Neural cell (in vitro differentiated cells): ENCODE results near the gene TNIP2. TPM values are rescaled to one million over a fixed set of nuclear protein-coding genes. Genes with fewer than 3 reads are reported as not detected.

Source experiments
- H2AFZ ChIP-seq: fragments of 200-600, 300-800 bp; sonication (generic), shearing (Covaris generic); 2 replicates; pipeline ENCODE4 v1.6.0; 2014; ENCODE audit warnings: low read depth, mild to moderate bottlenecking, antibody characterized with exemption, low read length, moderate library complexity
- H3F3A ChIP-seq: fragments of 200-600 bp; shearing (Covaris generic); 2 replicates; pipeline ENCODE4 v1.6.1; 2016; ENCODE audit warnings: mild to moderate bottlenecking, moderate library complexity, mixed read lengths, antibody characterized with exemption, low read length; ENCODE audit not compliant: insufficient read depth, poor library complexity, severe bottlenecking
- H3K27ac ChIP-seq: fragments of 200-600, 300-800 bp; sonication (generic), shearing (Covaris generic); 2 replicates; pipeline ENCODE4 v1.5.1; 2014; ENCODE audit warnings: mild to moderate bottlenecking, low read length, moderate library complexity
- H3K27me3 ChIP-seq: fragments of 300-800, 200-600 bp; sonication (generic), shearing (Covaris generic); 2 replicates; pipeline ENCODE4 v1.6.0; 2014; ENCODE audit warnings: mild to moderate bottlenecking, low read depth, low read length, moderate library complexity; ENCODE audit not compliant: insufficient read depth
- H3K36me3 ChIP-seq: fragments of 300-800, 200-600 bp; sonication (generic), shearing (Covaris generic); 2 replicates; pipeline ENCODE4 v1.5.1; 2014; ENCODE audit warnings: mild to moderate bottlenecking, antibody characterized with exemption, low read length, moderate library complexity; ENCODE audit not compliant: insufficient read depth
- H3K4me2 ChIP-seq: fragments of 300-800, 200-600 bp; sonication (generic), shearing (Covaris generic); 2 replicates; pipeline ENCODE4 v1.6.0; 2014; ENCODE audit warnings: mild to moderate bottlenecking, low read length
- H3K4me3 ChIP-seq: fragments of 300-800, 200-600 bp; sonication (generic), shearing (Covaris generic); 2 replicates; pipeline ENCODE4 v1.5.1; 2014; ENCODE audit warnings: mild to moderate bottlenecking, low read length, moderate library complexity
- H3K79me2 ChIP-seq: fragments of 200-600 bp; shearing (Covaris generic); replicated peaks from 2 replicates; pipeline ENCODE4 v1.6.0; 2014; ENCODE audit warnings: mild to moderate bottlenecking, low read length, moderate library complexity; ENCODE audit not compliant: insufficient read depth
- H3K9ac ChIP-seq: fragments of 300-800, 200-600 bp; sonication (generic), shearing (Covaris generic); 2 replicates; pipeline ENCODE4 v1.6.1; 2016; ENCODE audit warnings: mild to moderate bottlenecking, low read length, mixed read lengths
- H3K9me2 ChIP-seq: fragments of 200-600 bp; shearing (Covaris generic); 2 replicates; pipeline ENCODE4 v1.6.1; 2016; ENCODE audit warnings: mild to moderate bottlenecking, low read length, mixed read lengths; ENCODE audit not compliant: insufficient read depth
- H3K9me3 ChIP-seq: fragments of 200-600, 300-800 bp; sonication (generic), shearing (Covaris generic); 2 replicates; pipeline ENCODE4 v1.6.1; 2016; ENCODE audit warnings: mild to moderate bottlenecking, mixed run types, low read length, moderate library complexity, mixed read lengths
- H4K20me1 ChIP-seq: fragments of 200-600 bp; shearing (Covaris generic); 2 replicates; pipeline ENCODE4 v1.6.1; 2016; ENCODE audit warnings: mild to moderate bottlenecking, mixed run types; ENCODE audit not compliant: insufficient read depth
- EP300 ChIP-seq: fragments of 450-650 bp; conservative IDR thresholded peaks from 2 replicates; pipeline ENCODE4 v1.6.1; 2014; ENCODE audit warnings: antibody characterized with exemption, mild to moderate bottlenecking, moderate library complexity; ENCODE audit not compliant: poor library complexity, severe bottlenecking
- EZH2 ChIP-seq: fragments of 200-600, 300-800 bp; shearing (Covaris generic), sonication (generic); IDR thresholded peaks from 2 replicates; pipeline ENCODE4 v1.6.1; 2014; ENCODE audit warnings: antibody characterized with exemption, low read length, borderline replicate concordance, mild to moderate bottlenecking; ENCODE audit not compliant: insufficient read depth, poor library complexity, severe bottlenecking
- MXI1 ChIP-seq: fragments of 450-650 bp; conservative IDR thresholded peaks from 2 replicates; pipeline ENCODE4 v1.6.1; 2014; ENCODE audit warnings: antibody characterized with exemption, mild to moderate bottlenecking; ENCODE audit not compliant: poor library complexity, severe bottlenecking
- POLR2AphosphoS5 ChIP-seq: IDR thresholded peaks from 2 replicates; pipeline ENCODE4 v1.6.1; 2012
- RAD21 ChIP-seq: fragments of 450-650 bp; conservative IDR thresholded peaks from 2 replicates; pipeline ENCODE4 v1.6.1; 2014; ENCODE audit warnings: antibody characterized with exemption, mild to moderate bottlenecking, moderate library complexity
- SMC3 ChIP-seq: fragments of 450-650 bp; conservative IDR thresholded peaks from 2 replicates; pipeline ENCODE4 v1.6.1; 2014; ENCODE audit warnings: antibody characterized with exemption, mild to moderate bottlenecking, moderate library complexity; ENCODE audit not compliant: poor library complexity
- TAF1 ChIP-seq: IDR thresholded peaks from 2 replicates; pipeline ENCODE4 v1.6.1; 2012; ENCODE audit warnings: low read depth
- polyA plus RNA-seq: library from polyadenylated mRNA; depleted of rRNA; stranded (reverse); fragments of >200 nt; gene quantifications from 2 replicates; pipeline ENCODE4 v1.2.3, GENCODE V29; 2014
- TF ChIP-seq, protein P1 (sequence below): fragments of 450-650 bp; IDR thresholded peaks from 2 replicates; pipeline ENCODE4 v1.5.1; 2014; ENCODE audit warnings: antibody characterized with exemption, mild to moderate bottlenecking, moderate library complexity; ENCODE audit not compliant: poor library complexity, severe bottlenecking
- TF ChIP-seq, protein P2 (sequence below): IDR thresholded peaks from 2 replicates; pipeline ENCODE4 v1.6.1; 2012; ENCODE audit warnings: borderline replicate concordance

The TNIP2 gene
- polyA plus RNA-seq, 1 donor from 2014 or later, result 13.0 TPM

DNA sequence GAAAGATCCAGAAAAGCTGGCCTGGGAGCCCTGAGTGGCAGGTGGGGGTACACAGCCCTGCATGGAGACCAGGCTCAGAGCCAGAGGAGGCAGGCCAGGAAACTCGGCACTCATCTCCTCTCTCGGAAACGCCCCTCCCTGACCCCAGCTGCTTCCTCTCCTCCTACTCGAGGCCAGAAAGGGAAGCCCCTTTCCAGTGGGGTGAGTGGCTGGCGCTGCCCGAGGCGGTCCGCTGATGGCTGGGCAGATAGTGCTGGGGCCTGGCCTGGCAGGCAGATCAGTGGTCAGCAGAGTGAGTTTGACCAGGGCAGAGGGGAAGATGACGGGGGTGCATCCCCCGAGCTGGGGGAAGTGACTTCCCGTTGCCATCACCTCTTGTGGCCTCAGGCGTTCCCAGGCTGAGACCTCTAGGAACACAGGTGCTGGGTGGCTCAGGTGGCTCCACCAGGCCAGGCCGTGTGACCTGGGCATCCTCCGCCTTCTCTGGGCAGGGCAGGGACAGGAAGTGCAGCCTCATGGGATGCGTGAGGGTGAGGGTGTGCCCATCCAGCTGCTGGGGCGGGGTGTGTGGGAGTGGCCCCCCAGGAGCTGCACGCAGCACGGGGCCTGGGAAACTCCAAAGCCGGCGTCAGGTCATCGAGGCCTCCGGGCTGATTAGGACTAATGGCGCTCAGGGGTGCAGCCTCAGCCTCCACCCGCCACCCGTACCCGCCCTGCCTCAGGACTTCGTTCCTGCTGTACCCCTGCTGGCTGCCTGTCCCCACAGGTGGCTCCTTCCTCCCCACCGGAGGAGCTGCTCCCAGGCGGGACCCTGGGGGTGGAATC lies 42.5 kb upstream of the TNIP2 start:
- peaks cover 12% of the 10 kb centered on the region for H3K27me3 ChIP-seq
- no peaks in the 10 kb centered on the region for H3K36me3 ChIP-seq
- no peaks in the 10 kb centered on the region for H3K79me2 ChIP-seq
- H4K20me1 ChIP-seq, result no peaks in the 10 kb centered on the region
- no peaks in the 10 kb centered on the region for H3K9me3 ChIP-seq
- no peaks in the 10 kb centered on the region for H3K9me2 ChIP-seq
- no peak overlapping the region for H3K4me2 ChIP-seq
- H3F3A ChIP-seq, result no peaks in the 10 kb centered on the region
- no peak overlapping the region for H3K4me3 ChIP-seq
- H3K9ac ChIP-seq, result no peak overlapping the region
- H2AFZ ChIP-seq, result no peak overlapping the region
- no peak overlapping the region for H3K27ac ChIP-seq
- TF ChIP-seq RAD21, result no peak
- TF ChIP-seq SMC3, result no peak
- TF ChIP-seq EP300, result no peak

DNA sequence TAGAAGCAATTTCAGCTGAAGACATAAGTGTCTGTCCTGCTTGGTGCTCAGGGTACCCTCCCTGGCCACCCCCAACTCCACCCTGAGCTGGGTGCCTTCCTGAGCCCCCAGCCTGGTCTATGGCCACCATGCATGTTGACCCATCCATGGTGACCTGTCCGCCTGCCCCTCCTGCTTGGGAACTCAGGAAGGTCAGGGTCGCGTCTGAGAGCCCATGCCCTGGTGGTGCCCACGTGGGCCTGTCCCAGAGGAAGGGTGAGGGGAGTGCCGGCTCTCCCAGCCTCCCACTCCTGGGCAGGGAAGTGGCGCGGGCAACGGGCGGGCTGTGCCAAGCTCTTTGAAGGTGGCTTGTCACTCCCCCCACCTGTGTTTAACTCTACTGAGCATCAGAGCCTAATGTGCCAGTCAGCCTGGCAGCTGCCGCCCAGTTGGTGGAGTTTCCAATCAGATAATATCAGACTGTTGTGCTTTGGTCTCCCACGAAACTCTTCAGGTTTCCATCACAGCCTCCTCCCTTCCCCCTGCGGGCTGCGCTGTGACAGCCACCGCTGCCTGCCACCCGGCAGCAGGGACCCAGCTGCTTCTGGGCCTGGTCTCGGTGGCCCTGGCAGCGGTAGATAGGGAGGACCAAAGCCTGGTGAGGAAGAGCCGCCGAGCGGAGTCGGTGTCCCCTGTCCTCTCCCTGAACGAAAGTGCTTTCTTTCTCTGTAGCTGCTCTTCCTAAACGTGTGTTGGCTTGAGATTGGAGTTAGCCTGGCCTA lies 41.6 kb upstream of the TNIP2 start:
- Histone ChIP-seq H3K9me3 (no peaks in the 10 kb centered on the region), H3F3A (no peaks in the 10 kb centered on the region), H3K9ac (no peak overlapping the region), H3K4me2 (no peak overlapping the region), H3K36me3 (no peaks in the 10 kb centered on the region), H3K79me2 (no peaks in the 10 kb centered on the region), H2AFZ (no peak overlapping the region), H4K20me1 (no peaks in the 10 kb centered on the region), H3K27ac (no peak overlapping the region), H3K4me3 (no peak overlapping the region), H3K27me3 (peaks cover 19% of the 10 kb centered on the region), H3K9me2 (no peaks in the 10 kb centered on the region)
- TF ChIP-seq TAF1 (no peak), MXI1 (no peak), EP300 (no peak), POLR2AphosphoS5 (no peak)
- TF ChIP-seq, protein P1, sequence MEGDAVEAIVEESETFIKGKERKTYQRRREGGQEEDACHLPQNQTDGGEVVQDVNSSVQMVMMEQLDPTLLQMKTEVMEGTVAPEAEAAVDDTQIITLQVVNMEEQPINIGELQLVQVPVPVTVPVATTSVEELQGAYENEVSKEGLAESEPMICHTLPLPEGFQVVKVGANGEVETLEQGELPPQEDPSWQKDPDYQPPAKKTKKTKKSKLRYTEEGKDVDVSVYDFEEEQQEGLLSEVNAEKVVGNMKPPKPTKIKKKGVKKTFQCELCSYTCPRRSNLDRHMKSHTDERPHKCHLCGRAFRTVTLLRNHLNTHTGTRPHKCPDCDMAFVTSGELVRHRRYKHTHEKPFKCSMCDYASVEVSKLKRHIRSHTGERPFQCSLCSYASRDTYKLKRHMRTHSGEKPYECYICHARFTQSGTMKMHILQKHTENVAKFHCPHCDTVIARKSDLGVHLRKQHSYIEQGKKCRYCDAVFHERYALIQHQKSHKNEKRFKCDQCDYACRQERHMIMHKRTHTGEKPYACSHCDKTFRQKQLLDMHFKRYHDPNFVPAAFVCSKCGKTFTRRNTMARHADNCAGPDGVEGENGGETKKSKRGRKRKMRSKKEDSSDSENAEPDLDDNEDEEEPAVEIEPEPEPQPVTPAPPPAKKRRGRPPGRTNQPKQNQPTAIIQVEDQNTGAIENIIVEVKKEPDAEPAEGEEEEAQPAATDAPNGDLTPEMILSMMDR, result no peak

DNA sequence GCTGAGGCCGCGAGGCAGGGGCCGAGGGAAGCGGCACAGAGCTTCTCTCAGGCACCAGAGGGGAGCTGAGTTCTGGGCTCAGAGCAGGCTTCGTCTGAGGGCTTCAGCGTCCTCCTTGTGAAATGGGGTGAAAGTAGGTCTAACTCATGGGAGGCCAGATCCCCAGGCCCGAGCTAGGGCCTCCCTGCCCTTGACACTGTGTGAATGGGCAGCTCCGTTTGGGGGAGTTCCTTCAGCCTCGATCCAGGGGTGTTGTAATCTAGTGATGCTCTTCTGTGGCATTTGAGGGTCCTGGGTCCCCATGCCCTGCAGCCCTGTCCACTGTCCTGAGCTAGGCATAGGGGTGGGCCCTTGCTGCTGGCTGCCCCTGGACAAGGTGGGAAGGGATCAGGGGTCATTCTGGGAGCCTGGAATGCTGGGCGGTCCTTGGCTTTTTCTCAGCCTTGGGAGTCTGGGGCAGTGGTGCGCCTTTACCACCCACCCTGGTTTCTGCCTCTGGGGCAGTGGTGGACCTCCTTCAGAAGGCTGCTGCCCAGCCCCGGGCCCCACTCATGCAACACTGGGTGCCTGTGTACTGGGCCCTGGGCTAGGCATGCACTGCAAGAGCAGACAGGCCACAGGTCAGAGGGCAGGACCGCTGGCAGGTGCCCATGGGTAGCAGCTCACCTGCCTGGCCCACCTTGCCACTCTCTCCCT lies 40.9 kb upstream of the TNIP2 start:
- no peaks in the 10 kb centered on the region for H3K79me2 ChIP-seq
- no peaks in the 10 kb centered on the region for H3K36me3 ChIP-seq
- peaks cover 22% of the 10 kb centered on the region for H3K27me3 ChIP-seq
- no peaks in the 10 kb centered on the region for H3K9me2 ChIP-seq
- no peak overlapping the region for H3K4me2 ChIP-seq
- no peaks in the 10 kb centered on the region for H3K9me3 ChIP-seq
- TF ChIP-seq TAF1 (no peak), EP300 (no peak), POLR2AphosphoS5 (no peak), EZH2 (no peak), MXI1 (no peak), RAD21 (no peak), SMC3 (no peak)
- TF ChIP-seq, protein P2, sequence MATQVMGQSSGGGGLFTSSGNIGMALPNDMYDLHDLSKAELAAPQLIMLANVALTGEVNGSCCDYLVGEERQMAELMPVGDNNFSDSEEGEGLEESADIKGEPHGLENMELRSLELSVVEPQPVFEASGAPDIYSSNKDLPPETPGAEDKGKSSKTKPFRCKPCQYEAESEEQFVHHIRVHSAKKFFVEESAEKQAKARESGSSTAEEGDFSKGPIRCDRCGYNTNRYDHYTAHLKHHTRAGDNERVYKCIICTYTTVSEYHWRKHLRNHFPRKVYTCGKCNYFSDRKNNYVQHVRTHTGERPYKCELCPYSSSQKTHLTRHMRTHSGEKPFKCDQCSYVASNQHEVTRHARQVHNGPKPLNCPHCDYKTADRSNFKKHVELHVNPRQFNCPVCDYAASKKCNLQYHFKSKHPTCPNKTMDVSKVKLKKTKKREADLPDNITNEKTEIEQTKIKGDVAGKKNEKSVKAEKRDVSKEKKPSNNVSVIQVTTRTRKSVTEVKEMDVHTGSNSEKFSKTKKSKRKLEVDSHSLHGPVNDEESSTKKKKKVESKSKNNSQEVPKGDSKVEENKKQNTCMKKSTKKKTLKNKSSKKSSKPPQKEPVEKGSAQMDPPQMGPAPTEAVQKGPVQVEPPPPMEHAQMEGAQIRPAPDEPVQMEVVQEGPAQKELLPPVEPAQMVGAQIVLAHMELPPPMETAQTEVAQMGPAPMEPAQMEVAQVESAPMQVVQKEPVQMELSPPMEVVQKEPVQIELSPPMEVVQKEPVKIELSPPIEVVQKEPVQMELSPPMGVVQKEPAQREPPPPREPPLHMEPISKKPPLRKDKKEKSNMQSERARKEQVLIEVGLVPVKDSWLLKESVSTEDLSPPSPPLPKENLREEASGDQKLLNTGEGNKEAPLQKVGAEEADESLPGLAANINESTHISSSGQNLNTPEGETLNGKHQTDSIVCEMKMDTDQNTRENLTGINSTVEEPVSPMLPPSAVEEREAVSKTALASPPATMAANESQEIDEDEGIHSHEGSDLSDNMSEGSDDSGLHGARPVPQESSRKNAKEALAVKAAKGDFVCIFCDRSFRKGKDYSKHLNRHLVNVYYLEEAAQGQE, result no peak
- TF ChIP-seq, protein P1, result no peak
- no peak overlapping the region for H2AFZ ChIP-seq
- H3K4me3 ChIP-seq, result no peak overlapping the region
- H4K20me1 ChIP-seq, result no peaks in the 10 kb centered on the region
- H3K27ac ChIP-seq, result no peak overlapping the region
- no peaks in the 10 kb centered on the region for H3F3A ChIP-seq
- no peak overlapping the region for H3K9ac ChIP-seq
